ENCODE data around the gene GATB.

Gene GATB, protein sequence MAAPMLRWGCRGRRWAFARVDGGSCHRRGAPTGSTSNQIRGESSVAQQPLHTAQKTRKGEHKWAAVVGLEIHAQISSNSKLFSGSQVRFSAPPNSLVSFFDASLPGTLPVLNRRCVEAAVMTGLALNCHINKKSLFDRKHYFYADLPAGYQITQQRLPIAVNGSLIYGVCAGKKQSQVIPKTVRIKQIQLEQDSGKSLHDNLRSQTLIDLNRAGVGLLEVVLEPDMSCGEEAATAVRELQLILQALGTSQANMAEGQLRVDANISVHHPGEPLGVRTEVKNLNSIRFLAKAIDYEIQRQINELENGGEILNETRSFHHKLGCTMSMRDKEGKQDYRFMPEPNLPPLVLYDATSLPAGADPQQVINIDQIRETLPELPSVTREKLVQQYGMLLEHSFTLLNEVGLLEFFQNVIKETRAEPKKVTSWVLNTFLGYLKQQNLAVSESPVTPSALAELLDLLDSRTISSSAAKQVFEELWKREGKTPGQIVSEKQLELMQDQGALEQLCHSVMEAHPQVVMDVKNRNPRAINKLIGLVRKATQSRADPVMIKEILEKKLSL

GRCh38 chr4:151760712-151761661 is at the start of gene GATB:
Gene GATB, minus strand, starts transcription at chr4:151761007. Its CDS starts 25 bp downstream, at chr4:151760982.
- peak; percentile 95 to 96 for DNase-seq
- TF ChIP-seq POLR2A (IDR thresholded peaks at IDR 0.05; ENCODE audit: low read length) = peak; percentile 82
- TF ChIP-seq GATA1 (IDR thresholded peaks at IDR 0.05; ENCODE audit: low read depth, low read length) = no peak

DNA sequence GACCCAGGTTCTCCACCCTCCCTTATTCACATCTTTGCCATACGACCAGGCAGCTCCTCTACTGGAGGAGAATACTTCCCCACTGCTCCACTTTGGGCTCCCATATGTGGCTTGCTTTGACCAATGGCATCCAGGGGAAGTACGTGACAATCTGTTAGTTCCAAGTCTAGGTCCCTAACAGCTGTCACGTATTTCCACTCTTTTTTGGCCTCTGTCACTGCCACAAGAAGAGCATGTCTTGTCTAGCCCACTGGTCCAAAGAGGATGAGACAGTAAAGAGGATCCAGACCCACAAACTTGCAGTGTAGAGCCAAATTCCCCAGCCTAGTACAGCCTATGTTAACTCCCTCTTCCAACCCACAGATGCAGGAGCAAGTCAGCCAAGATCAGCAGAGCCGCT is 49.7 kb upstream of the GATB start:
- no peak for DNase-seq
- TF ChIP-seq POLR2A (IDR thresholded peaks at IDR 0.05; ENCODE audit: low read length) = no peak
- TF ChIP-seq GATA1 (IDR thresholded peaks at IDR 0.05; ENCODE audit: low read depth, low read length) = no peak

DNA sequence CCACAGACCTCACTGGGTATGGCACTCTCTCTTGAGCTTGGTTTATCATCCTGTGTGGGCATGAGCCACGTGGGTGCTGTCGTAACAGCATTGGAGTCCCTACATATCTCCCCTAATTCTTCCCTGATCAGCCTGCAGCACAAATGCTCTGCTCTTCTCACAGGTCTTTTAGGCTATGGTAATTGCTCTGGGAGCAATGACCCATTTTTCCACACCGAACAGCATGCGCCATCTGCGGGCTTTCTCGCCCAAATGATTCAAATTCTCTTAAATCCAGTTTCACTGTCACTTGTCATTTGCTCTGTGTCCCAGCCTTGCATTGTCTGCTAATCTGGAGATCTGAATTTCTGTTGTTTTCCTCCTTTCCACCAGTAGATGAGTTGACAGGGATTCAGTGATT is 48.9 kb upstream of the GATB start:
- DNase-seq = no peak
- TF ChIP-seq GATA1 (IDR thresholded peaks at IDR 0.05; ENCODE audit: low read depth, low read length) = no peak
- no peak for TF ChIP-seq POLR2A (IDR thresholded peaks at IDR 0.05; ENCODE audit: low read length)

DNA sequence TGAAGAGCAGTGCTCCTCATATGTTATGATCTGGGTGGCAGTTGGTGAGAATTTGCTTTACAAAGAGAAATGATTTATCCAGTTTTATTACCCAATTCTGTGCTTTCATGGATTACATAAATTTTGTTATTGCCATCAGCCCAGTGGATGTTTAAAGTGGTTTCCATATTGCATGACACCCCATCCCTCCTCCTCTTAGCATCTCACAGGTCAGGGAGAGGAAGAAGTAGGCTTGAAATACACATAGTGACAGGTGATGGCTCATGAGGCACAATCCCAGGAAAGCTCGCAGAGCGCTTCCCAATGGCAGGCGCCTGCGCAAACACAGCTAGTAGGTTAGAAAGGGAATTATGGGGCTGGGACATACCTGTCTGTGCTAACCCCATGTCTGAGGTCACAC is 47.7 kb upstream of the GATB start:
- TF ChIP-seq GATA1 (IDR thresholded peaks at IDR 0.05; ENCODE audit: low read depth, low read length) (no peak), POLR2A (IDR thresholded peaks at IDR 0.05; ENCODE audit: low read length) (no peak)
- DNase-seq = no peak

- TF ChIP-seq GATA1 (IDR thresholded peaks at IDR 0.05; ENCODE audit: low read depth, low read length) (no peak), POLR2A (IDR thresholded peaks at IDR 0.05; ENCODE audit: low read length) (no peak)
Observed at GRCh38 chr4:151808120-151808529, 47.3 kb upstream of the GATB start.

GRCh38 chr4:151807220-151807619 is 46.4 kb upstream of the GATB start:
- TF ChIP-seq POLR2A (IDR thresholded peaks at IDR 0.05; ENCODE audit: low read length) (no peak), GATA1 (IDR thresholded peaks at IDR 0.05; ENCODE audit: low read depth, low read length) (no peak)
- DNase-seq = no peak

More at GRCh38 chr4:151808120-151808529, 47.3 kb upstream of the GATB start:
- no peak for DNase-seq

- no peak for DNase-seq
- TF ChIP-seq POLR2A (IDR thresholded peaks at IDR 0.05; ENCODE audit: low read length) = no peak
- no peak for TF ChIP-seq GATA1 (IDR thresholded peaks at IDR 0.05; ENCODE audit: low read depth, low read length)
Observed at GRCh38 chr4:151806511-151806927, 45.7 kb upstream of the GATB start.

DNA sequence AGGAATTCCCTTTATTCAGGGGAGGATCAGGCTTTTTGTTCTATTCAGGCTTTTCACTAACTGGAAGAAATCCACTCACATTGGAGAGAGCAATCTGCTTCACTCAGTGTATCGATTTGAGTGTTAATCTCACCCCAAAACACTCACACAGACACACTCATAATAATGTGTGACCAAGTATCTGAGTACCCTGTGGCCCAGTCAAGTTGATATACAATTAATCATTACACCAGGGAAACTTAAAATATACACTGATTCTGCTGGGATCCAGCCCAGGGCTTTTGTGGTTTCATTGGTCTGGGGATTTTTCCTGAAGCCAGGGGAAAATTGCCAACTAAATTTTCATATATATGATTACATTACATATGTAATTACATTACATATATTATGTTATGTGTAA is 44.0 kb upstream of the GATB start:
- TF ChIP-seq POLR2A (IDR thresholded peaks at IDR 0.05; ENCODE audit: low read length) (no peak), GATA1 (IDR thresholded peaks at IDR 0.05; ENCODE audit: low read depth, low read length) (no peak)
- DNase-seq = no peak

DNA sequence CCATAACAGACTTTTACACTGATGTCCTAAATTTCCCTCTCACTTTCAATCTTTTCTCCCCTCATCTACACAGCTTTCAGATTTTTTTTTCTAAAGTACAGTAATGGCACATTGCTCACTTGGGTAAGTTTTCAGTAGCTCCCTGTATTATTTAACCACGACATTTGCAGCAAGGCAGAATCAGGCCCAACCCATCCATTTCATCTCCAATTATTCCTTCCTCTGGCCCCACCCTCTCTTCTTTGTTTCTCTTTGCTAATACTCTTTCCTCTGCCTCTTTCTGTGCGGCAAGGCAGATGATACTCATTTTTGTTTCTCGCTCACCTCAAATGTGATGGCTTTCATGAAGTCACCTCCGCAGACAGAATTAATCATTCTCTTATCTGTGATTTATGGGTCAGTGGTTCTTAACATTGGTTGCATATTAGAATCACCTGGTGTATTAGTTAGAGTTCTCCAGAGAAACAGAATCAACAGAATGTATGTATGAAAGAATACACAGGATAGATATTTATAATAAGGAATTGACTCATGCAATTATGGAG is 43.4 kb upstream of the GATB start:
- TF ChIP-seq POLR2A (IDR thresholded peaks at IDR 0.05; ENCODE audit: low read length) (no peak), GATA1 (IDR thresholded peaks at IDR 0.05; ENCODE audit: low read depth, low read length) (no peak)
- DNase-seq = no peak

DNA sequence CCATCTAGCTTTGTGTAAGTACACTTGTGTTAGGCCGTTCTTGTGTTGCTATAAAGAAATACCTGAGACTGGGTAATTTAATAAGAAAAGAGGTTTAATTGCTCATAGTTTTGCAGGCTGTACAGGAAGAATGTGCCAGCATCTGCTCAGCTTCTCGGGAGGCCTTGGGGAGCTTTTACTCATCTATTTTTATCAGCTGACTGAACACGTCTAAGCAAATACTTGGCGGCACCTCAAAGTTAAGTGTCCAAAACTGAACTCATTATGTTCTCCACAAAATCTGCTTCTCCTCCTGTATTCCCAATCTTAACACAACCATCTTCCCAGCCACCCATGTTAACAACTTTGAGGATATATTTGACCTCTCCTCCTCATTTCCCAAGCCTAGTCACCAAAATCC is 42.4 kb upstream of the GATB start:
- no peak for DNase-seq
- no peak for TF ChIP-seq GATA1 (IDR thresholded peaks at IDR 0.05; ENCODE audit: low read depth, low read length)
- no peak for TF ChIP-seq POLR2A (IDR thresholded peaks at IDR 0.05; ENCODE audit: low read length)

- peak; percentile 50 to 70 for DNase-seq
- TF ChIP-seq POLR2A (IDR thresholded peaks at IDR 0.05; ENCODE audit: low read length) (no peak), GATA1 (IDR thresholded peaks at IDR 0.05; ENCODE audit: low read depth, low read length) (no peak)
Observed at GRCh38 chr4:151801547-151802516, 41.0 kb upstream of the GATB start.

DNA sequence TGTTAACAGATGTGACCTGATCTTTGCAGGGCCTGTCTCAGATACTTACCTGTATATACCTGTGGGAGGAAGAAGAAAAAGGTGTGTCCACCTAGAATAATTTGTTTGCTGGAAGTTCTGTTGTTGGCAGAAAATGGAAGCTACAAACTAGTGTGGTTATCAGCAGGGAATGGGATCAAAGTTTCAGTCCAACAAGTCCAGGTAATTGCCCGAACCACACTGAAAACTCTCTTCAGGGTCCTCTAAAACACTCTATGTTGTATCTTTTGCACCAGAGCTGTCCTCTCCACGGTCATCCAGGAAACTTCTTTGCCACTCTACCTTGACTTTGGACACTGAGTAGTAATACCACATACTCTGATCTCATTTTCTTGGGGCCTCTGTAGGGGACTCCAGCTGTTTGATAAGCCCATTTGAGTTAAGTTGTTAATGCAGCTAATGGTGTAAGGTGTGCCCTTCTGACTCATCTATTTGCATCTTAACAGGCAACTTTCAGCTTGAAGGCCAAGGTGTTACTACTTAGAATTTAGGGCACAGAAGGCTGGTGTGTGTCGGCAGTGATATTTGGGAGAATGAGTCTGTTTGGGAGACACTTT is 38.7 kb upstream of the GATB start:
- TF ChIP-seq POLR2A (IDR thresholded peaks at IDR 0.05; ENCODE audit: low read length) (no peak), GATA1 (IDR thresholded peaks at IDR 0.05; ENCODE audit: low read depth, low read length) (no peak)

More for the DNA sequence above, 38.7 kb upstream of the GATB start:
- no peak for DNase-seq
